IMR-90 (cell line): ENCODE data around the gene LEMD3. TPM values are rescaled to one million over a fixed set of nuclear protein-coding genes. Genes with fewer than 3 reads are reported as not detected.

Source experiments
- ATAC-seq: fragments of 200-7000 bp; cut with Tn5 transposase; 2 replicates; pipeline ENCODE4 v1.9.1; 2020; ENCODE audit warnings: low read depth, mild to moderate bottlenecking, moderate library complexity
- BruUV-seq: library from RNA; stranded (reverse); fragments of 400-500 nt; replicated peaks from 2 replicates; lab custom pipeline; 2021; lab: Mats Ljungman, UMichigan
- CTCF ChIA-PET: fragments of 300-600 bp; formaldehyde crosslinking; extraction: SDS; loops from one replicate; lab custom pipeline; 2021; ENCODE audit warnings: antibody characterized with exemption; lab: Yijun Ruan, JAX
- POLR2A ChIA-PET: fragments of 300-600 bp; sonication (Branson Sonifier 250); formaldehyde crosslinking; loops from one replicate; lab custom pipeline; 2022; ENCODE audit warnings: antibody characterized with exemption; ENCODE audit not compliant: unreplicated experiment; lab: Charles Lee
- DNase-seq: peaks from one replicate; pipeline ENCODE4 v3.0.0; 2013
- H2AFZ ChIP-seq: replicated peaks from 2 replicates; pipeline ENCODE3; 2013; ENCODE audit warnings: low read length, mild to moderate bottlenecking; ENCODE audit not compliant: poor library complexity
- H2AK5ac ChIP-seq: 2 replicates; pipeline ENCODE4 v1.6.1; 2013; ENCODE audit warnings: low read depth, low read length, inconsistent platforms
- H2AK9ac ChIP-seq: replicated peaks from 2 replicates; pipeline ENCODE3; 2013; ENCODE audit warnings: mild to moderate bottlenecking, low read depth, low read length, moderate library complexity; ENCODE audit not compliant: poor library complexity
- H2BK120ac ChIP-seq: 2 replicates; pipeline ENCODE4 v1.6.1; 2013; ENCODE audit warnings: low read depth, low read length, inconsistent platforms
- H2BK15ac ChIP-seq: 3 replicates; pipeline ENCODE4 v1.6.1; 2013; ENCODE audit warnings: low read depth, low read length, inconsistent platforms
- H2BK20ac ChIP-seq: 2 replicates; pipeline ENCODE4 v1.6.1; 2013; ENCODE audit warnings: low read depth, mild to moderate bottlenecking, inconsistent platforms, low read length, moderate library complexity
- H2BK5ac ChIP-seq: 2 replicates; pipeline ENCODE4 v1.6.1; 2013; ENCODE audit warnings: mild to moderate bottlenecking, low read depth, low read length, inconsistent platforms; ENCODE audit not compliant: poor library complexity, severe bottlenecking
- H3K14ac ChIP-seq: replicated peaks from 2 replicates; pipeline ENCODE4 v1.6.1; 2013; ENCODE audit warnings: low read depth, low read length, inconsistent platforms
- H3K18ac ChIP-seq: 2 replicates; pipeline ENCODE4 v1.6.1; 2013; ENCODE audit warnings: low read depth, low read length, control low read depth
- H3K23ac ChIP-seq: 2 replicates; pipeline ENCODE4 v1.6.1; 2013; ENCODE audit warnings: low read depth, low read length, inconsistent platforms
- H3K27ac ChIP-seq: 2 replicates; pipeline ENCODE4 v1.5.1; 2013; ENCODE audit warnings: mild to moderate bottlenecking, control low read depth, low read length; ENCODE audit not compliant: insufficient read depth
- H3K27me3 ChIP-seq: 2 replicates; pipeline ENCODE4 v1.6.1; 2013; ENCODE audit warnings: low read length; ENCODE audit not compliant: control insufficient read depth, insufficient read depth
- H3K36me3 ChIP-seq: 2 replicates; pipeline ENCODE4 v1.6.1; 2013; ENCODE audit warnings: low read length, mixed read lengths; ENCODE audit not compliant: control insufficient read depth, insufficient read depth
- H3K4ac ChIP-seq: 2 replicates; pipeline ENCODE4 v1.6.1; 2013; ENCODE audit warnings: low read depth, low read length, inconsistent platforms
- H3K4me1 ChIP-seq: 2 replicates; pipeline ENCODE4 v1.6.1; 2013; ENCODE audit warnings: low read length, mixed read lengths; ENCODE audit not compliant: control insufficient read depth, insufficient read depth
- H3K4me2 ChIP-seq: 2 replicates; pipeline ENCODE4 v1.6.1; 2013; ENCODE audit warnings: low read depth, mild to moderate bottlenecking, control low read depth, low read length, moderate library complexity
- H3K4me3 ChIP-seq: 2 replicates; pipeline ENCODE4 v1.5.1; 2013; ENCODE audit warnings: low read depth, mild to moderate bottlenecking, control low read depth, low read length, moderate library complexity; ENCODE audit not compliant: insufficient read depth
- H3K56ac ChIP-seq: 2 replicates; pipeline ENCODE4 v1.6.1; 2013; ENCODE audit warnings: low read length, inconsistent platforms; ENCODE audit not compliant: insufficient read depth; ENCODE audit errors: extremely low read depth
- H3K79me1 ChIP-seq, 2 experiments: 2 replicates each; pipeline ENCODE4 v1.6.1; 2013; ENCODE audit warnings: low read length in 2 of 2, inconsistent platforms in 1 of 2, low read depth in 1 of 2
- H3K9ac ChIP-seq: 2 replicates; pipeline ENCODE4 v1.6.1; 2013; ENCODE audit warnings: low read depth, low read length, control low read depth
- H3K9me1 ChIP-seq: 2 replicates; pipeline ENCODE4 v1.6.1; 2013; ENCODE audit warnings: low read length, inconsistent platforms; ENCODE audit not compliant: insufficient read depth
- H3K9me3 ChIP-seq: 2 replicates; pipeline ENCODE4 v1.6.1; 2013; ENCODE audit warnings: low read length; ENCODE audit not compliant: control insufficient read depth, insufficient read depth
- H4K20me1 ChIP-seq: 2 replicates; pipeline ENCODE4 v1.6.1; 2013; ENCODE audit warnings: low read length, inconsistent platforms; ENCODE audit not compliant: insufficient read depth
- H4K5ac ChIP-seq: 2 replicates; pipeline ENCODE4 v1.6.1; 2013; ENCODE audit warnings: mild to moderate bottlenecking, low read depth, low read length, control low read depth
- H4K8ac ChIP-seq, 2 experiments: 2 replicates each; pipeline ENCODE4 v1.6.1; 2013; ENCODE audit warnings: low read depth in 2 of 2, low read length in 2 of 2, control low read depth in 1 of 2, inconsistent platforms in 1 of 2
- H4K91ac ChIP-seq: 2 replicates; pipeline ENCODE4 v1.6.1; 2013; ENCODE audit warnings: low read depth, low read length, inconsistent platforms; ENCODE audit not compliant: insufficient read depth
- BHLHE40 ChIP-seq: fragments of 150-350 bp; IDR thresholded peaks from 2 replicates; pipeline ENCODE4 v1.6.1; 2016; ENCODE audit warnings: mild to moderate bottlenecking, low read depth, low read length
- CEBPB ChIP-seq: IDR thresholded peaks from 2 replicates; pipeline ENCODE4 v1.6.1; 2012; ENCODE audit warnings: low read depth, low read length, improper control_type of control experiment
- CHD1 ChIP-seq: IDR thresholded peaks from 2 replicates; pipeline ENCODE4 v1.6.1; 2012; ENCODE audit warnings: low read depth, low read length, improper control_type of control experiment
- FOS ChIP-seq: fragments of 150-350 bp; IDR thresholded peaks from 2 replicates; pipeline ENCODE4 v1.6.1; 2016; ENCODE audit warnings: low read depth, low read length
- MAFK ChIP-seq: IDR thresholded peaks from 2 replicates; pipeline ENCODE4 v1.6.1; 2012; ENCODE audit warnings: low read depth, low read length, improper control_type of control experiment
- MAZ ChIP-seq: IDR thresholded peaks from 2 replicates; pipeline ENCODE4 v1.6.1; 2012; ENCODE audit warnings: low read depth, mild to moderate bottlenecking, low read length, improper control_type of control experiment, moderate library complexity, borderline replicate concordance
- MXI1 ChIP-seq: IDR thresholded peaks from 2 replicates; pipeline ENCODE4 v1.6.1; 2012; ENCODE audit warnings: low read depth, mild to moderate bottlenecking, low read length, moderate library complexity, borderline replicate concordance
- NFE2L2 ChIP-seq: fragments of 150-350 bp; IDR thresholded peaks from 2 replicates; pipeline ENCODE4 v1.6.1; 2016; ENCODE audit warnings: low read depth, mild to moderate bottlenecking, low read length
- POLR2A ChIP-seq: IDR thresholded peaks from 2 replicates; pipeline ENCODE4 v1.6.1; 2012; ENCODE audit warnings: mild to moderate bottlenecking, low read depth, low read length
- RAD21 ChIP-seq: IDR thresholded peaks from 2 replicates; pipeline ENCODE4 v1.6.1; 2012; ENCODE audit warnings: low read length, improper control_type of control experiment
- RCOR1 ChIP-seq: IDR thresholded peaks from 2 replicates; pipeline ENCODE4 v1.6.1; 2012; ENCODE audit warnings: mild to moderate bottlenecking, low read length, improper control_type of control experiment; ENCODE audit not compliant: insufficient replicate concordance
- RFX5 ChIP-seq: IDR thresholded peaks from 2 replicates; pipeline ENCODE4 v1.8.0; 2012; ENCODE audit warnings: low read depth, mild to moderate bottlenecking, low read length, moderate library complexity
- WGBS, 2 experiments: methylation state at CpG; one replicate each; pipeline versions ENCODE4 v1.1.5 to v1.1.7; 2013; ENCODE audit warnings: missing lambda C conversion rate in 2 of 2; ENCODE audit not compliant: insufficient read length in 1 of 2; ENCODE audit errors: extremely low coverage in 2 of 2; 5-methylcytosine and 5-hydroxymethylcytosine counted together
- dilution Hi-C: fragments of 300-500 bp; cut with HindIII; formaldehyde crosslinking; loops from one replicate; pipeline ENCODE4 v1.14.3; 2018; ENCODE audit warnings: low sequenced_read_pairs; ENCODE audit not compliant: unreplicated experiment
- in situ Hi-C: fragments of 300-500 bp; cut with MboI; formaldehyde crosslinking; loops from 3 replicates; pipeline ENCODE4 v1.14.3; 2019; ENCODE audit warnings: low sequenced_read_pairs, inconsistent platforms, mixed read lengths
- intact Hi-C: fragments of 100-400 bp; cut with micrococcal nuclease; formaldehyde crosslinking; loops from 2 replicates; pipeline ENCODE4 v1.10.0; 2022
- polyA plus RNA-seq, 3 experiments: library from polyadenylated mRNA; depleted of rRNA; stranded (reverse); fragments of >200 nt; gene quantifications; 2 replicates each; pipeline ENCODE4 v1.2.3, GENCODE V29; 2012; ENCODE audit warnings: low replicate concordance in 1 of 3
- total RNA-seq: library from RNA; depleted of rRNA; stranded (reverse); fragments of >200 nt; gene quantifications from 2 replicates; pipeline ENCODE4 v1.2.3, GENCODE V29; 2012
- TF ChIP-seq, protein P1 (sequence below): fragments of 150-350 bp; IDR thresholded peaks from 2 replicates; pipeline ENCODE4 v1.6.1; 2016; ENCODE audit warnings: low read depth, mild to moderate bottlenecking, low read length, moderate library complexity, borderline replicate concordance
- TF ChIP-seq, protein P2 (sequence below): conservative IDR thresholded peaks from 2 replicates; pipeline ENCODE4 v1.5.1; 2012; ENCODE audit warnings: mild to moderate bottlenecking, low read depth, low read length, improper control_type of control experiment
- TF ChIP-seq, protein P3 (sequence below): fragments of 150-350 bp; IDR thresholded peaks from 2 replicates; pipeline ENCODE4 v1.6.1; 2017; ENCODE audit warnings: mild to moderate bottlenecking, antibody characterized with exemption, low read length, low read depth

LEMD3 gene
- total and polyA plus RNA-seq, 2 of the 4 experiments (the other 2 are of a cell fraction): 5.5 to 9.9 TPM

DNA sequence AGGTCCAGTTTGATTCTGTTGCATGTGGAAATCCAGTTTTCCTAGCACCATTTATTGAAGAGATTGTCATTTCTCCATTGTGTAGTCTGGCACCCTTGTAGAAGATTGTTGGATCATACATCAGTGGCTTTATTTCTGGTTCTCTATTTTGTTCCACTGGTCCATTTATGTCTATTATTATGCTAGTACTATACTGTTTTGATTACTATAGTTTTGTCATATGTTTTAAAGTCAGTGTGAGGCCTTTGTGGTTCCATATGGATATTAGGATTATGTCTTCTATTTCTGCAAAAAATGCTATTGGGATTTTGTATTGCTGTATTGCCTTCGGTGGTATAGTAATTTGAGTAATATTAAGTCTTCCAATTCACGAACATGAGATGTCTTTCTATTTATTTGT, 51.4 kb downstream of the LEMD3 start:
- H3K56ac ChIP-seq: no peak overlapping the region
- H3K14ac ChIP-seq: no peak overlapping the region
- H3K4me1 ChIP-seq: no peaks in the 10 kb centered on the region
- H3K18ac ChIP-seq: no peak overlapping the region
- intact Hi-C loops (no loop called here), in situ Hi-C loops (no loop called here), dilution Hi-C loops (no loop called here)
- no peak overlapping the region for H3K4me2 ChIP-seq
- H2BK5ac ChIP-seq: no peak overlapping the region
- H3K23ac ChIP-seq: no peak overlapping the region
- no peak overlapping the region for H2BK20ac ChIP-seq
- peaks cover 4% of the 10 kb centered on the region for H3K9me3 ChIP-seq
- no peak for ATAC-seq
- H3K36me3 ChIP-seq: peaks cover 6% of the 10 kb centered on the region; the same call in 1 of the 2 replicates
- no peaks in the 10 kb centered on the region for H4K20me1 ChIP-seq
- no peaks in the 10 kb centered on the region for H3K27me3 ChIP-seq
- WGBS, 2 experiments: no CpG with 5 or more reads among the region's 2 CpGs
- no peak overlapping the region for H2AK9ac ChIP-seq
- no TSS peak for BruUV-seq
- ChIA-PET CTCF (no interaction called here), POLR2A (no interaction called here)
- DNase-seq: no peak
- H2AFZ ChIP-seq: no peak overlapping the region
- H2AK5ac ChIP-seq: no peak overlapping the region
- no peak overlapping the region for H4K5ac ChIP-seq
- no peak overlapping the region for H2BK120ac ChIP-seq
- no peak overlapping the region for H2BK15ac ChIP-seq
- H3K4ac ChIP-seq: no peak overlapping the region
- no peak overlapping the region for H3K27ac ChIP-seq
- no peak overlapping the region for H4K8ac ChIP-seq
- no peaks in the 10 kb centered on the region for H3K9me1 ChIP-seq
- TF ChIP-seq, protein P1, sequence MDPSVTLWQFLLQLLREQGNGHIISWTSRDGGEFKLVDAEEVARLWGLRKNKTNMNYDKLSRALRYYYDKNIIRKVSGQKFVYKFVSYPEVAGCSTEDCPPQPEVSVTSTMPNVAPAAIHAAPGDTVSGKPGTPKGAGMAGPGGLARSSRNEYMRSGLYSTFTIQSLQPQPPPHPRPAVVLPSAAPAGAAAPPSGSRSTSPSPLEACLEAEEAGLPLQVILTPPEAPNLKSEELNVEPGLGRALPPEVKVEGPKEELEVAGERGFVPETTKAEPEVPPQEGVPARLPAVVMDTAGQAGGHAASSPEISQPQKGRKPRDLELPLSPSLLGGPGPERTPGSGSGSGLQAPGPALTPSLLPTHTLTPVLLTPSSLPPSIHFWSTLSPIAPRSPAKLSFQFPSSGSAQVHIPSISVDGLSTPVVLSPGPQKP: no peak
- TF ChIP-seq NFE2L2 (no peak), RAD21 (no peak), FOS (no peak), CHD1 (no peak), MAZ (no peak), CEBPB (no peak), MXI1 (no peak), BHLHE40 (no peak), POLR2A (no peak), RFX5 (no peak), RCOR1 (no peak), MAFK (no peak)
- TF ChIP-seq, protein P2, sequence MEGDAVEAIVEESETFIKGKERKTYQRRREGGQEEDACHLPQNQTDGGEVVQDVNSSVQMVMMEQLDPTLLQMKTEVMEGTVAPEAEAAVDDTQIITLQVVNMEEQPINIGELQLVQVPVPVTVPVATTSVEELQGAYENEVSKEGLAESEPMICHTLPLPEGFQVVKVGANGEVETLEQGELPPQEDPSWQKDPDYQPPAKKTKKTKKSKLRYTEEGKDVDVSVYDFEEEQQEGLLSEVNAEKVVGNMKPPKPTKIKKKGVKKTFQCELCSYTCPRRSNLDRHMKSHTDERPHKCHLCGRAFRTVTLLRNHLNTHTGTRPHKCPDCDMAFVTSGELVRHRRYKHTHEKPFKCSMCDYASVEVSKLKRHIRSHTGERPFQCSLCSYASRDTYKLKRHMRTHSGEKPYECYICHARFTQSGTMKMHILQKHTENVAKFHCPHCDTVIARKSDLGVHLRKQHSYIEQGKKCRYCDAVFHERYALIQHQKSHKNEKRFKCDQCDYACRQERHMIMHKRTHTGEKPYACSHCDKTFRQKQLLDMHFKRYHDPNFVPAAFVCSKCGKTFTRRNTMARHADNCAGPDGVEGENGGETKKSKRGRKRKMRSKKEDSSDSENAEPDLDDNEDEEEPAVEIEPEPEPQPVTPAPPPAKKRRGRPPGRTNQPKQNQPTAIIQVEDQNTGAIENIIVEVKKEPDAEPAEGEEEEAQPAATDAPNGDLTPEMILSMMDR: no peak
- TF ChIP-seq, protein P3, sequence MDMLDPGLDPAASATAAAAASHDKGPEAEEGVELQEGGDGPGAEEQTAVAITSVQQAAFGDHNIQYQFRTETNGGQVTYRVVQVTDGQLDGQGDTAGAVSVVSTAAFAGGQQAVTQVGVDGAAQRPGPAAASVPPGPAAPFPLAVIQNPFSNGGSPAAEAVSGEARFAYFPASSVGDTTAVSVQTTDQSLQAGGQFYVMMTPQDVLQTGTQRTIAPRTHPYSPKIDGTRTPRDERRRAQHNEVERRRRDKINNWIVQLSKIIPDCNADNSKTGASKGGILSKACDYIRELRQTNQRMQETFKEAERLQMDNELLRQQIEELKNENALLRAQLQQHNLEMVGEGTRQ: no peak
- no peak overlapping the region for H3K4me3 ChIP-seq
- no peak overlapping the region for H4K91ac ChIP-seq
- no peak overlapping the region for H3K9ac ChIP-seq
- peaks cover 7 to 8% of the 10 kb centered on the region in 2 experiments; a peak in 3 of 4 replicates for H3K79me1 ChIP-seq
